ENCODE data around the gene TMEM255A.

Gene TMEM255A

DNA sequence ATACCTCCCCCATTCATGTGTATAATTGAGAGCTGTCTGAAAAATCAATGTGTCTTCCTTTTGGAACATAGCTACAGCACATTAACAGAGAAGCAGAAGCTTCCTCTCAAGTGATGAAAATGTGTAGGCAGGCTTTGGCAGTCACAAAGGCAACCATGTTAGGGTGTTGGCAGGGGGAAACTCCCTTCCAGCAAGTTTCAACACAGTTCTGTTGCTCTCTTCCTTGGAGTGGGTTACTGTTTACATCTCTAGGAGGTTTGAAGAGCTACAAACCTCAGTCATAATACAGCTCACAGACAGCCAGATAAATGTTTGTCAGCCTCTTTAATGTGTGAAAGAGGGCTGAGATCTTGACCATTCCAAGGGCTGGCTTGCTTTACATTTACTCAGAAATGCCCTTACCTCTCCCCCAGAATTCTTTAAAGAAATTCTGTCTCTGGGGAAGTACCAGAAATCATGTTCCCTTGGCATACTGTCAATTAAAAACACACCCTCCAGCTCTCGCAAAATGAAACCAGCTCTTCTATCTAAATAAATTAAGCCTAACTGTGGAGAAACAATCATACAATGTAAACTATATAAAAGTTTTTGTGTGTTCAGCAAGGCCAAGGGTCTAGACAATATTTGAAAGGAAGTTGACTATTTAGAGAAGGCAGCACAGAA, 41.8 kb downstream of the TMEM255A start:
- no peak for DNase-seq (ENCODE audit: low spot score)

DNA sequence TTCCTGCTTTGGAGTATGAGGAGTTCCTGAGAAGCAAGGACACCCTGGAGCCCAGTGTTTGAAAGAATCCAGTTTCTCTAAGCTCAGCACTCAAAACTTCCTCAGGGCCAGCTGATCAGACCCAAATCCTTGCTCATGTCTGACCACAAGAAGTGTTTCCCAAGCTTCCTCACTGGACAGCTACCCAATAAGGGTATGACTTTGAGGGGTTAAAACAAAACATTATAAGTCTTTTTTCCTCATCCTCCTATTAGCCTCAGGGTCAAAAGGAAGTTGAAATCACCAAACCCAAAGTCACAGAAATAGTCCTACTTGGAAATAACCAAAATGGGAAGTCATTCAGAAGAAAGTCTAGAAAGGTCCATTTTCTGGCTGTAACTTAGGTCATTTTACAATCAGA, 46.9 kb downstream of the TMEM255A start:
- DNase-seq (ENCODE audit: low spot score), result no peak

DNA sequence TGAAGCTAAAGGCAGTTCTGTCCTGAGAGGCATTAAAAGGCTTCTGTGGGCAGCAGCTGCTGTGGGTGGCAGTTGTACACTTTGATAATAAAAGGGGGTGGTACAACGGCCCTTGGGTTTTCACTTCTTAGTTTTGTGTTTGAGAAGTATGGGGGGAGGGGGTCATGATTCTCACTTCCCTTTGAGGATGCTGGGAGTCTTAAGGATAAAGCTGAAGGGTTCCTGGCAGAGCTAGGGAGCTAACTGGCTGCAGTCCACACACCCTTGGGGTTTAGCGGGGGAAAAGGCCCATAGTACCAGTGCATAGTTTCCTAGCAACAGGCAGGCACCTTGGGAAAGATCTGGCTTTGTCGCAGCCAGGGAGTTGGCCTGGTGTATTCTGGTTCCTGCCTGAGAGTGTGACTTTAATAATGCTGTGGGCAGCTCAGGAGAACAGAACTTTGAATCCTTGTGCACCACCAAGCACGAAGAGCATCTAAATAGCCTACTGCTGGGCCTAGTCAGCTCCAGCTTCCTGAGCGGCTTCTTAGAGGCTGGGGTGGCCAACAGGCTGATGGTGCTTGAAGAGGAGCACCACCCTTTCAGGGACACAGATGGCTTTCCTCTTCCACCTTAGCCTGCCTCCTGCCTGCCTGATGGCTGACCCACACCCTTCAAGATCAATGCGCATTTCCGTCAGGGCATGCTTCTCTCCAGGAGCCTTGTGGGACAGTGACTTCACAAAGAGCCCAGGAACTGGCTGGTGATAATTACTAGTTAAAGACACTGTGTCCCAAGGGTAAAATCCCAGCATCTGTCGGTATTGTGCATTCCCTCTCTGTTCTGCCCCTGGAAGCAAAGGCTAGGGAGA, 48.2 kb downstream of the TMEM255A start:
- no peak for DNase-seq (ENCODE audit: low spot score)

DNA sequence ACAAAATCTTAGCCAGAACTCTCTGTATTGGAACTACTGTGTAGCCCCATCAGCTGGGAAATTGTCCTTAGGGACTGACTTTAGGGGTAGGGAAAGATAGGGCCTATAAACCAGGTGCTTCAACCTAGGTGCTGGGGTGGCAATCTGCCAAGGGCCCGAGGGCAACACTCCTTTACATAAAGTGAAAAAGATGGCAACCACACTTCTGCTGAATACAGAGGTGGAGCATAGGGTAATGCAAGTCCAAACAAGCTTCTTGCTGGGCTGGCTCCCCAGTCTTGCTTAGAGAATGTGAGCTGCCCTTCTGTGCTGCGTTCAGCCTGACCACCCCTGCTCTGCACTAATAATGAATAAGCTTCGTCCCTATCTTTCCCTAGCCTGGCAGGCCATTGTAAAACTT, 50.9 kb downstream of the TMEM255A start:
- no peak for DNase-seq (ENCODE audit: low spot score)

GRCh38 chrX:120253784-120254183, 57.5 kb downstream of the TMEM255A start:
- no peak for DNase-seq (ENCODE audit: low spot score)

DNA sequence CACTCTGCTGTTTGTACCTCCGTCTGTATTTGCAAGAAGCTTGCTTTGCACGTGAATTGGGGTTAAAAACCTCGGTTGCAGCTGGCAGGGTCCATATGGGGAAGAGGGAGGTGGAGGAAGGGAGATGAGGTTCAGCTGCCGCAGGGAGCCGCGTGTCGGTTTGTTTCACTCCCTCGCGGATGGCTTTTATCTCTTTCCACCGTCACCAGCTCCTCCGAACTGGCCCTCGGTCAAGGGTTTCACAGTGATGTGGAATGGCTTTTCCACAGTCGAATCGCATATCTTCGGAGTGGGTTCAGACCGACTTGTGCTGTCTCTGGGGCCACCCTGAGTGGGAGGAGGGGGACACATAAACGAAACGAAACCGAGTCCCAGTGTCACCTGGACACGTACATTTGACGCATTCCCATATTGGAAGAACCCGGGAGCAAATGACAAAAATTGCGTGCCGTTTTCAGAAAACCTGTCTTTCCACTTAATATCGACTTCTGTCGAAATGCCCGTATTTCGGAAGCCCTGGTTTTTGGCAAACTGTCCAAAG, 59.7 kb downstream of the TMEM255A start:
- DNase-seq (ENCODE audit: low spot score), result peak; percentile 15

DNA sequence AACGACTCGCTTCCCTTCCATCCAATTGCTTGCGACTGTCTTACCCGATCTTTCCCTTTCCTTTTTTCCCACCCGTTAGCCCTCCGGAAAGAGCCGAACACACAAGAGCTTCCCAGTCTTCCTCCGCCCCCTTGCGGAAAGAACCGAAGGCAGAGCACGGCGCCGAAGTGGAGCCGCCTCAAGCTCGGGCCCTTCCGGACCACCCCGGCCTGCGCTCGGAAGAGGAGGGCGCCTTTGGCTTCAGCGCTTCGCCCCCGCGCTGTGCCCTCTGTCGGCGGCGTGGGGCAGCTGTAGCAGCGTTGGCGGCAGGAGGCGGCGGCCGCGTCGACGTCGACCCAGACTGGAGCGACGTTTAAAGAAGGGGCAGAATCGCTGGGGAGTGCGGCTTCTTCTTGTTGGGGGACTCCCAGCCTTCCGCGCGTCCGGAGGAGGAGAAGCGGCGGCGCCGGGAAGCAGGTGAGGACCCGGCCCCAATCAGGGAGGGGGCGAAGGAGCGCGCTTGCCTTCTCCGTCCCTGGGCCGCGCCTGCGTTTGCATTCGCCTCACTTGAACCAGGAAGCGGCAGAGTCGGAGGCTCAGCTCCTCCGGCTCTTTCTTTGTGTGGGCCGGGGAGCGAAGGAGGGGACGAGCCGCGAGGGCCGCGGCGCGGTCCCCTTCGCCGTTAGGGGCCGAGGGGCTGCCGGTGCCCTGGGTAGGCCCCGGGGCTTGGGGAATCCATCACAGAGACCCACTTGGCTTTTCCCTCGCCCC, 60.6 kb downstream of the TMEM255A start, which contains the start of gene ZBTB33:
Gene ZBTB33, plus strand, starts transcription at position 291 of the 750 bp plus-strand sequence. CDS start 2,604 bp downstream, outside the sequence.
- DNase-seq (ENCODE audit: low spot score), result peak; percentile 91

- DNase-seq (ENCODE audit: low spot score), result peak; percentile 85
These were observed 66.3 kb downstream of the TMEM255A start for GRCh38 chrX:120244735-120245498.

GRCh38 chrX:120244395-120244734, 66.9 kb downstream of the TMEM255A start:
- DNase-seq (ENCODE audit: low spot score), result no peak

- no peak for DNase-seq (ENCODE audit: low spot score)
These were observed 68.4 kb downstream of the TMEM255A start for GRCh38 chrX:120242813-120243212.

DNA sequence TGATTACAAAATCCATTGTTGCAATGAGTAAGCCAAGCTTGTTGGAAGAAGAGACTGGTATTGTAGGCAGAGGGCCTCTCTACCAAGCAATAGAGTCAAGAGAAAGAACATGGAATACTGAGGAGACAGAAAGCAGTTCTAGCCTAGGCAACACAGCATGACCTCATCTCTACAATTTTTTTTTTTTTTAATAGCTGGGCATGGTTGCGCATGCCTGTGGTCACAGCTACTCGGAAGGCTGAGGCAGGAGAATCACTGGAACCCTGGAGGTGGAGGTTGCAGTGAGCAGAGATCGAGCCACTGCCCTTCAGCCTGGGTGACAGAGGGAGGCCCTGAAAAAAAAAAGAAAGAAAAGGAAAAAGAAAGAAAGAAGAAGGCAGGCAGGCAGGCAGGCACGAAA, 72.3 kb downstream of the TMEM255A start:
- no peak for DNase-seq (ENCODE audit: low spot score)

DNA sequence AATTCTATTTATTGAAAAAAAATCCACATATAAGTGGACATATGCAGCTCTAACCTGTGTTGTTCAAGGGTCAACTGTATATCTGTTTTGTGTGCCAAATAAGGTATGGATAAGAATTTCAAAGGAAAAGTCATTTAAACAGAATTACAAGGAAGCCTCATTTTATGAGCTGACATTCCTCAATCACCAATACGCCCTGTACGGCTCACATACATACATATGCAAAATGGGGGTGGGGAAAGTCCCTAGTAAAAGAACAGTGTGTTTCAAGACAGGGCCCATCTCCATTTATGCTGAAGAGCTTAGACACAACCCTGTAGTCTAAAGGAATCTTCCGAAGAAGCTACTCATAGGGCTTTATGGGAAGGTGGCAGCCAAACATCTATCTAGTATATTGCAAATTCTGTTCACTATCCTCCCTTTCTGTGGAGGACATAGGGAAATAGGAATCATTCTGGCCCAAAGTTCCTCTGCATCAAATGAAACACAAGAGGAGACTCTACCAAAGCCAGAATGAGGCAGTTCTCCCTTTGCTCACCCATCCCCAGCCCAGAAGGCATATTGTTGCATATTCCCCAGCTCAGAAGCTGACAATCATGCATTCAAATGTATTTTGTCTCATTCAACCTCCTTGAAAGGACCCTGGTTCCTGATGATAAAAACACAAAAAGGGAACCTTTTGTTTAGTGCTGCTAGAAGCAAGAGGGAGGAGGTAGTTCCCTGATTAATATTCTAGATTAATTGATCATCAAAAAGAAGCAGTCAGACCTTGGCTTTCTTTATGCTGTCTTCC, 74.4 kb downstream of the TMEM255A start:
- DNase-seq (ENCODE audit: low spot score), result no peak

DNA sequence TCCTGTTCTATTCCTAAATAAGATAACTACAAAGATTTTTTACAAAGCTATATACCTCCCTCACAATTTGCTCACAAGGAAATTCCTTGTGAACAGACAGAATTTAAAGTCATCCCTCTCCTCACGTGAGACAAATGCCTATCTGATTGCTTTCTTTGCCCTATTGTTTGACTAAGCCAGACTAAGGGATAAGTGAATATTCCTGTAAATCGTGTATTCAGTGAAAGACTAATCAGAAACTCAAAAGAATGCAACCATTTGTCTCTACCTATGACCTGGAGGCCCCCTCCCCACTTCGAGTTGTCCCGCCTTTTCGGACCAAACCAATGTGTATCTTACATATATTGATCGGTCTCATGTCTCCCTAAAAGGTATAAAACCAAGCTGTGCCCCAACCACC, 76.0 kb downstream of the TMEM255A start:
- DNase-seq (ENCODE audit: low spot score), result no peak

DNA sequence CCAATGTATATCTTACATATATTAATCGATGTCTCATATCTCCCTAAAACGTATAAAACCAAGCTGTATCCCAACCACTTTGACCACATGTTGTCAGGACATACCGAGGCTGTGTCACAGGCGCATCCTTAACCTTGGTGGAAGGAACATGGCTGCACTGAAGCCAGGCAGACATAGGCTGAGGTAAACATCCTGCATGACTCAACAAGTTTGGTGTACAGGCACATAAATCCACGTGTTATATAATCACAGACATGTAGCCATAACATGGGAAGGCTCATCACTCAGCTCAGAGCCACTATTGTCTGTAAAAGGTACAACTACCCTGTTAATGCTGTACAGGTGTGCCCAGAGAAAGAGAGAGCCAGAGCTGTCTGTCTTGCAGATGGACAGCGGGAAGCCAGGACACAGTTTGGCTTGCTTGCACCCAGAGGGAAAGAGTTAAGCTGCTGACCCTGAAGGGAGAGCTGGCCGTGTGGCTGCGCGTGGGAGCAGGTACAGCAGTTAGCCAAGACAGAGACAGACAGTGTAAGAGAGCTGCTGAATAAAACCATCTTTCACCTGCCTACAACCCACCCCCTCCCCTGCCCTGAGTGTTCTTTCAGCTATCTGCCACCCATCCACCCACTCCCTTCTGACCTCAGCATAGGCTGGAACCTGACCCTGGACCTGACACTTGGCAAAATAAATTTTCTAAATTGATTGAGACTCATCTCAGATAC, 82.9 kb downstream of the TMEM255A start:
- DNase-seq (ENCODE audit: low spot score), result no peak

GRCh38 chrX:120224388-120224787, 86.9 kb downstream of the TMEM255A start:
- no peak for DNase-seq (ENCODE audit: low spot score)

GRCh38 chrX:120223374-120223773, 87.9 kb downstream of the TMEM255A start:
- no peak for DNase-seq (ENCODE audit: low spot score)

DNA sequence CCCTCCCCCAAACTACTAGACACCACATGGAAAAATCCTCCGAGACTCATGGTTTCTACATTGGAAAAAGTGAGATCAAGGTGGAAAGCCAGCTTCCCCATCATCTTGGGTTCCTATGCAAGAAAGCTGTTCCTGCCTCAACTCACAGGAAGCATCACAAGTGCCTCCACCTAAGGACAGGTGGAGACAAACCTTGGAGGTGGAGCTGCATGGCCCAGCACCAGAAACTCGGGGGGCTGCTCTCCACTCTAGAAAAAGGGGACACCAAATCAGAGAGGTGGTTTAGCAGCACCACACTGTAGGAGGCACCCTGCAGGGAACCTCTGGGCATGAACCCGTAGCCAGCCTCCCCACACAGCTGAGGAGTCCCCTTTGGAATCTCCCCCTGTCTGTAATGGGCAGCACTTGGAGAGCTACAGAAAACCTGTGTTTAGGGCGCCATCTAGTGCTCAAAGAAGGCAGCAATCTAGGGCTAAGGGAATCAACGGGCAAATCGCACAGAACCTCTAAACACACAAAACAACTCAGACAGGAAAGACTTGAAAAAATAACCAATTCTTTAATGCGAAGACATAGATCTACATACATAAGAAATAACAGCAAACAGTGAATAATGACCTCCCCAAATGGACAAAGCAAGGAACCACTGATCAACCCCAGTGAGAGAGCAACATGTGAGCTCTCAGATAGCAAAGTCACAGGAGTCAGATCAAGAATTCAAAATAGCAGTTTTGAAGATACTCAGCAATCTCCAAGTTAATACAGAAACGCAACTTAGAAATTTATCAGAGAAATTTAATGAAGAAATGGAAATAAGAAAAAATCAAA, 97.6 kb downstream of the TMEM255A start:
- DNase-seq (ENCODE audit: low spot score), result peak; percentile 68
